Measurements from ENCODE around the gene SULT2A1. TPM values are rescaled to one million over a fixed set of nuclear protein-coding genes. Genes with fewer than 3 reads are reported as not detected.
"Not testable (repeated sequence)": the region's sequence is repeated elsewhere in the genome, so short reads cannot be mapped to it uniquely, and the experiment has no call there.

Gene SULT2A1
- total RNA-seq, 2 experiments from 2014 or later: not detected

DNA sequence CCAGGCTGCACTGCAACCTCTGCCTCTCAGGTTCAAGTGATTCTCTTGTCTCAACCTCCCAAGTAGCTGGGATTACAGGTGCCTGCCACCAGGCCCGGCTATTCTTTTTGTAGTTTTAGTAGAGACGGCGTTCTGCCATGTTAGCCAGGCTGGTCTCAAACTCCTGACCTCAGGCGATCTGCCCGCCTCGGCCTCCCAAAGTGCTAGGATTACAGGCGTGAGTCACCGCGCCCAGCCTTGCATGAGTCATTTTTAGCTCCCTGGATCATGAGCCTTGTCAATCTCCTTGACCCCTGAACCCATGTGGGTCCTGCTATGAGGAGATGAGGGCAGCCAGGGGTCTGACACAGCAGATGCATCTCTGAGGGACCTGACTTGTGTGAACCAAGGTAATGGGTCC lies 27.9 kb downstream of the SULT2A1 start:
- H3K36me3 Mint-ChIP-seq; DNase-seq; H3K27ac Mint-ChIP-seq; H3K9me3 Mint-ChIP-seq; H3K4me3 Mint-ChIP-seq; POLR2A ChIA-PET; H3K4me1 Mint-ChIP-seq (ENCODE audit: low read depth); intact Hi-C loops (cut with micrococcal nuclease): not testable (repeated sequence)
- H3K27me3 Mint-ChIP-seq: peaks cover 14% of the 10 kb centered on the region
- CTCF ChIA-PET: interaction anchor here (0.9 kb wide), 1 partner anchor 11 kb away, joined by 3 read pairs; no protein-coding TSS in a partner anchor

DNA sequence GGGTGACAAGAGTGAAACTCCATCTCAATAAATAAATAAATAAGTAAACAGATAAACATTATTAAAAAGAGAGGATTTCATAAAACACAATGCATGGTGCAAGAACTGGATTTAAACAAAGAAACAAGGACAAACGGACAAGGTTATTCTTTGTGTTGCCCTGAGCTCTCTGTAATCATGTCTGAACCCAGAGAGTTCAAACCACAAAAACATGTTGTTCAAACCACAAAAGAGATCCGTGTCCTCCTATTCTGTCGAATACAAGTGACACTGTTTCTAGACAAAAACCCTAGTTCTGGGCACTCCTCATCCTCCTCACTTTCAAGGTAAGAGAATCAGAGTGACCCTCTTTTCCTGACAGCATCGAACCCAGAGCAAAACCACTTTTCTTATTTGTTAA lies 31.7 kb downstream of the SULT2A1 start:
- CTCF ChIA-PET: interaction anchor here (0.8 to 1.4 kb wide), 2 partner anchors 9 kb away, joined by 3 read pairs; no protein-coding TSS in a partner anchor
- Mint-ChIP-seq H3K4me3 (no peak overlapping the region), H3K27ac (no peak overlapping the region), H3K27me3 (peaks cover 22% of the 10 kb centered on the region), H3K36me3 (no peaks in the 10 kb centered on the region), H3K4me1 (ENCODE audit: low read depth) (peaks cover 8% of the 10 kb centered on the region), H3K9me3 (no peaks in the 10 kb centered on the region)
- DNase-seq: no peak
- POLR2A ChIA-PET: no interaction called here
- intact Hi-C loops (cut with micrococcal nuclease): no loop called here

DNA sequence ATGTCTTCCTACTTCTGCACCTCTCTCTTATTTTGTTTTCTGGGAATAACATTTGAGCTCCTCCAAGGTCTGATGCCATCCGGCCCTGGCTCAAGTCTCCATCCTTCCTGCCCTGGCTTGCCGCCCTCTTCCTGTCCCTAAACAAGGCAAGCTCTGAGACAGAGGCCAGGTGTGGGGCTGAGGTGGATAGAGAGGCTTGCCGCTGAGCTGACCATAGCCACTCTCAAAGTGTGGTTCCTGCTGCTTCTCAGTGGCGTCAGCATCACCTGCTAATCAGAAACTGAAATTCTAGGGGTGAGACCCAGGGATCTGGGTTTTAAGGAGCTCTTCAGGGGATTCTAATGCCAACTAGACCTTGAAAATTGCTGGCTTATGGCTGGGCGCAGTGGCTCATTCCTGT lies 33.1 kb downstream of the SULT2A1 start:
- DNase-seq: no peak
- ChIA-PET POLR2A (no interaction called here), CTCF (interaction anchor here (1.4 to 1.5 kb wide), 3 partner anchors 10 to 16 kb away, joined by 3 to 5 read pairs (median 4); no protein-coding TSS in a partner anchor)
- no peak overlapping the region for H3K4me3 Mint-ChIP-seq
- H3K27ac Mint-ChIP-seq: no peak overlapping the region
- no peaks in the 10 kb centered on the region for H3K36me3 Mint-ChIP-seq
- H3K9me3 Mint-ChIP-seq: no peaks in the 10 kb centered on the region
- peaks cover 10% of the 10 kb centered on the region for H3K4me1 Mint-ChIP-seq (ENCODE audit: low read depth)
- H3K27me3 Mint-ChIP-seq: peaks cover 31% of the 10 kb centered on the region
- intact Hi-C loops (cut with micrococcal nuclease): no loop called here

DNA sequence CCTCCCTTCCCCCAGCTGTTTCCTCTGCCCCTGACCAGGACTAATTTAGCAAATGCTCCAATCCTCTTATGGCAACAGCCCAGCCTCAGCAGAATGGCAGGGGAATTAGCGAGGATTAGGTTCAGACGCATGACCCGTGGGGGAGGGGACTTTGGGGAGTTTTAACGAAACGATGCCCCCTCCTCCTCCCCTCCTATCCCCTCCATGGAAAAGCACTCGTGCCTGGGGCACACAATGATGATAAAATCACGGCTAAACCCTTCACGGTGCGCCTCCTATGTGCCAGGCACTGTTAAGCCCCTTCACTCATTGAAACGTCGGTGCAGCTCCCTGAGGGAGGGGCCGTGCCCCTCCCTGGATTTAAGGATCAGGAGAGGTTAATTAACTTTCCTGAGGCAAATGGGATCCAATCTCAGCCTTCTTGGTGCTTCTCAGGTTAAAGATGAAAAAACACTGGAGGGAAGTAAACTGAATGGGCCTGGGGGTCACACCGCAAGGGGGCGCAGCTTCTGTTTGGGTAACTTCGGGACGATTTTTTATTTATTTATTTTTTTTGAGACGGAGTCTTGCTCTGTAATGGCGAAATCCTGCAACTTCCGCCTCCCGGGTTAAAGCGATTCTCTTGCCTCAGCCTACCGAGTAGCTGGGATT lies 37.2 kb downstream of the SULT2A1 start:
- ChIA-PET POLR2A (no interaction called here), CTCF (interaction anchor here (0.8 to 1.7 kb wide), 6 partner anchors 9 to 34 kb away, joined by 3 to 8 read pairs (median 4); no protein-coding TSS in a partner anchor)
- peak overlapping the region; percentile 31 for H3K4me3 Mint-ChIP-seq
- peak; percentile 59 for DNase-seq
- H3K27me3 Mint-ChIP-seq: peaks cover 32% of the 10 kb centered on the region
- no peak overlapping the region for H3K27ac Mint-ChIP-seq
- H3K4me1 Mint-ChIP-seq (ENCODE audit: low read depth): peaks cover 7% of the 10 kb centered on the region
- H3K36me3 Mint-ChIP-seq: no peaks in the 10 kb centered on the region
- intact Hi-C loops (cut with micrococcal nuclease): no loop called here
- no peaks in the 10 kb centered on the region for H3K9me3 Mint-ChIP-seq

DNA sequence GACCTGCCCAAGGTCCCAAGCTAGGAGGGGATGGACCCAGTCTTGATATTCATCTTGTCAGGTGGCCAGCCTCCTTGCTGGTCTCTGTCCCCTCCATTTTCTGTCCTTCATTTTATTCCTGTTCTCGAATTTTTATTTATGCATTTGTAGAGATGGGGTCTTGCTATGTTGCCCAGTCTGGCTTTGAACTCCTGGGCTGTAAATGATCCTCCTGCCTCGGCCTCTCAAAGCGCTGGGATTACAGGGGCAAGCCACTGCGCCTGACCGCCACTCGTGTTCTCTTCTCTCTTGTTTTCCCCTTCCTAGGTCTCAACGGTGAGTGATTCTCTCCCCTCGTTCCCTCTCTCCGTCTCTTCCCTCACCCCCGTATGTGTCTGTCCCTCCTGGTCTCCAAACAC lies 37.7 kb downstream of the SULT2A1 start:
- no peak for DNase-seq
- POLR2A ChIA-PET: no interaction called here
- Mint-ChIP-seq H3K36me3 (no peaks in the 10 kb centered on the region), H3K27me3 (peaks cover 33% of the 10 kb centered on the region), H3K27ac (no peak overlapping the region), H3K4me3 (no peak overlapping the region), H3K4me1 (ENCODE audit: low read depth) (peaks cover 6% of the 10 kb centered on the region), H3K9me3 (no peaks in the 10 kb centered on the region)
- intact Hi-C loops (cut with micrococcal nuclease): no loop called here
- CTCF ChIA-PET: interaction anchor here (1.0 to 1.7 kb wide), 6 partner anchors 15 to 34 kb away, joined by 3 to 8 read pairs (median 3); no protein-coding TSS in a partner anchor

DNA sequence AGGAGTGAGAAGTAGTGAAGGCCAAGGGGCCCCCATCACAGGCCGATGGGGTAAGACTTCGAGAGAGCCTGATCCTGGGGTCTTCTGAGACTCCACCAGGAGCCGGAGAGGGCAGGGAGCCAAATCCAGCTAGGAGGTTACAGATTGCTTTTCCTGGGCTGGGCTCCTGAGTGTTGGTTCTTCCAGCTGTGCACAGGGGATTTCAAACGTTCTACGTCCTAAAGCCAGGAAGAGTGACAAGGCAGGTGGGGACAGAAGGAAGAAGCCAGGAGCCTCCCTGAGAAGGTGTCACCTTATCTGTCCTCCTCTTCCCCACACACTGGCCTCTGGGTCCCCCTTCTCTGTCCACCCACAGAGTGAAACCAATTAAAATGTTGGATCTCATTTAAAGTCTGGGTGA lies 43.2 kb downstream of the SULT2A1 start:
- Mint-ChIP-seq H3K36me3 (no peaks in the 10 kb centered on the region), H3K27me3 (peaks cover 16% of the 10 kb centered on the region), H3K4me1 (ENCODE audit: low read depth) (no peaks in the 10 kb centered on the region), H3K27ac (no peak overlapping the region), H3K4me3 (no peak overlapping the region), H3K9me3 (no peaks in the 10 kb centered on the region)
- POLR2A ChIA-PET: no interaction called here
- no peak for DNase-seq
- intact Hi-C loops (cut with micrococcal nuclease): no loop called here
- CTCF ChIA-PET: no interaction called here

DNA sequence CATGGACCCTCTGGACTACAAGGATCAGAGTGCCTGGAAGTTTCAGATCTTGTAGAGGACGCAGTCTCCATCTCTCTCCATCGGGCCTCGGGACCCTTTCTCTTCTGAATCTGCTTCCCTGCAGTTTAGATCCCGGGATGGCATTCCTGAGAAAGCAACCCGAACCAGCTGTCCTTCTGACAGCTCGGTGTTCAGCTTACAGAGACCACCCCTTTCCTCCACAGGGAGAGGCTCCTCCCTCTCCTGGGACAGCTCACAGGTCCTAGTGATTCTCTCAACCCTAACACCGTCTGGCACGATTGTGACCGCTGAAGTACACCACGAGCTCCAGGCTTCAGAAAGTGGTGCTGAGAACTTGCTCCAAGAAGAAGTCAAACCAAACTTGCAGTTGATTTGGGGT lies 46.2 kb downstream of the SULT2A1 start:
- Mint-ChIP-seq H3K27ac (no peak overlapping the region), H3K27me3 (peaks cover 9% of the 10 kb centered on the region), H3K4me1 (ENCODE audit: low read depth) (no peaks in the 10 kb centered on the region), H3K36me3 (no peaks in the 10 kb centered on the region), H3K4me3 (no peak overlapping the region), H3K9me3 (no peaks in the 10 kb centered on the region)
- DNase-seq: no peak
- CTCF ChIA-PET: interaction anchor here (0.9 to 1.6 kb wide), 2 partner anchors 10 to 25 kb away, joined by 4 read pairs; no protein-coding TSS in a partner anchor
- intact Hi-C loops (cut with micrococcal nuclease): no loop called here
- POLR2A ChIA-PET: no interaction called here

DNA sequence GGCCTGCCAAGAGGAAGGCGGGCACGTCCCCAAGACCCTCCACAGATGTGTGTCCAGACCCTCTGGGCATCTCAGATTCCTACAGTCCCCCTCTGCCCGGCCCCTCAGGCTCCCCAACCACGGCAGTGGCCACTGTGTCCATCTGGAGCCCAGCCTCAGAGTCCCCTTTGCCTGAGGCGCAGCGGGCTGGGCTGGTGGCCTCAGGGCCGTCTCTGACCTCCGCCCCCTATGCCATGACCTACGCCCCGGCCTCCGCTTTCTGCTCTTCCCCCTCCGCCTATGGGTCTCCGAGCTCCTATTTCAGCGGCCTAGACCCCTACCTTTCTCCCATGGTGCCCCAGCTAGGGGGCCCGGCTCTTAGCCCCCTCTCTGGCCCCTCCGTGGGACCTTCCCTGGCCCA lies 46.7 kb downstream of the SULT2A1 start:
- no peak overlapping the region for H3K27ac Mint-ChIP-seq
- no peaks in the 10 kb centered on the region for H3K4me1 Mint-ChIP-seq (ENCODE audit: low read depth)
- CTCF ChIA-PET: interaction anchor here (0.9 to 1.6 kb wide), 2 partner anchors 10 to 25 kb away, joined by 4 read pairs; no protein-coding TSS in a partner anchor
- DNase-seq: no peak
- H3K27me3 Mint-ChIP-seq: peaks cover 9% of the 10 kb centered on the region
- intact Hi-C loops (cut with micrococcal nuclease): no loop called here
- no peaks in the 10 kb centered on the region for H3K36me3 Mint-ChIP-seq
- H3K4me3 Mint-ChIP-seq: no peak overlapping the region
- H3K9me3 Mint-ChIP-seq: no peaks in the 10 kb centered on the region
- POLR2A ChIA-PET: no interaction called here

DNA sequence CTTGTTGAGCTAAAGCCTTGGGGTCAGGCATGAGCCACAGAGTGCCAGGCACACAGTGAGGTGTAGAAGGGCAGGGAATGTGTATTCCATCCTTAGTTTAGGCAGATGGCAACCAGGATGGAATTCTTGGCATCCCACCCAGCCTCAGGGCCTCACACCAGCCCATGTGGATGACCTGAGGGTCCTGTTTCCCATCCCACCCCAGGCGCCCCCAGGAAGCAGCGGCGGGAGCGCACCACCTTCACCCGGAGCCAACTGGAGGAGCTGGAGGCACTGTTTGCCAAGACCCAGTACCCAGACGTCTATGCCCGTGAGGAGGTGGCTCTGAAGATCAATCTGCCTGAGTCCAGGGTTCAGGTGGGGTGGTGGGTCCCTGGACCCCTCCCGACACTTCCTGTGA lies 50.1 kb downstream of the SULT2A1 start:
- H3K4me3 Mint-ChIP-seq: no peak overlapping the region

DNA sequence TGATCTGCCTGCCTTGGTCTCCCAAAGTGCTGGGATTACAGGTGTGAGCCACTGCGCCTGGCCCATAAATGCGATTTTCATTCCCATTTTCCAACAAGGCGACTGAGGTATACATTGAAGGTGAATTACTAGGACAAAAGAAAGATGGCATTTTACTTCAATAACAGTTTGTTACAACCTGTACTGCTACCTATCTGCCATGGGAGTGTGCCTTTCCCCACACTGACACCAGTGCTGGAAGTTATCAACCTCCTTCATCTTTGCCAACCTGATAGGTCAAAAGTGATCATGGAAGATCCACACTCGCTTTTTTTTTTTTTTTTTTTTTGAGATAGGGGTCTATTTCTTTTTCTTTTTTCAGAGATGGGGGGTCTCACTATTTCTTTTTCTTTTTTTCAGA lies 53.4 kb downstream of the SULT2A1 start:
- Mint-ChIP-seq H3K4me3 (no peak overlapping the region), H3K27ac (no peak overlapping the region), H3K9me3 (no peaks in the 10 kb centered on the region), H3K4me1 (ENCODE audit: low read depth) (no peaks in the 10 kb centered on the region), H3K27me3 (no peaks in the 10 kb centered on the region), H3K36me3 (no peaks in the 10 kb centered on the region)
- intact Hi-C loops (cut with micrococcal nuclease): no loop called here
- DNase-seq: no peak
- CTCF ChIA-PET: no interaction called here
- POLR2A ChIA-PET: no interaction called here

More for the DNA sequence above, 50.1 kb downstream of the SULT2A1 start:
- DNase-seq: no peak
- H3K36me3 Mint-ChIP-seq: no peaks in the 10 kb centered on the region
- no peaks in the 10 kb centered on the region for H3K9me3 Mint-ChIP-seq
- no peak overlapping the region for H3K27ac Mint-ChIP-seq
- intact Hi-C loops (cut with micrococcal nuclease): no loop called here
- no peaks in the 10 kb centered on the region for H3K27me3 Mint-ChIP-seq
- ChIA-PET CTCF (no interaction called here), POLR2A (no interaction called here)
- H3K4me1 Mint-ChIP-seq (ENCODE audit: low read depth): no peaks in the 10 kb centered on the region

DNA sequence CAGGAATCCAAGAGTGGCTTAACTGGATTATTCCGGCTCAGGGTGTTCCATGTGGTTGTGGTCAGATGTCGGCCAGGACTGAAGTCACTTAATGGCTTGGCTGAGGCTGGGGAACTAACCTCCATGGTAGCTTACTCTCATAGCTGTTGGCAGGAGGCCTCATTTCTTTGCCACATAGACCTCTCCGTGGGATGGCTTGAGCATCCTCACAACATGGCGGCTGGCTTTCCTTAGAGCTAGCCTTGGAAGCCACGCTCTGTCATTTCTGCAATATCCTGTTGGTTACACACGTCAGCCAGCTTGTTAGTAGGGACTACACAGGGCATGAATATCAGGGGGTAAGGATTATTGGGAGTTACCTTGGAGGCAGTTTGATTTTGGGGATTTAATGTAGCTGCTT lies 59.3 kb downstream of the SULT2A1 start:
- DNase-seq: no peak
- peaks cover 2% of the 10 kb centered on the region for H3K27me3 Mint-ChIP-seq
- no peak overlapping the region for H3K27ac Mint-ChIP-seq
- no peaks in the 10 kb centered on the region for H3K4me1 Mint-ChIP-seq (ENCODE audit: low read depth)
- intact Hi-C loops (cut with micrococcal nuclease): no loop called here
- no peak overlapping the region for H3K4me3 Mint-ChIP-seq
- CTCF ChIA-PET: interaction anchor here (1.1 kb wide), 2 partner anchors 22 to 42 kb away, joined by 3 to 6 read pairs; no protein-coding TSS in a partner anchor
- H3K36me3 Mint-ChIP-seq: no peaks in the 10 kb centered on the region
- POLR2A ChIA-PET: no interaction called here
- H3K9me3 Mint-ChIP-seq: peaks cover 9% of the 10 kb centered on the region

DNA sequence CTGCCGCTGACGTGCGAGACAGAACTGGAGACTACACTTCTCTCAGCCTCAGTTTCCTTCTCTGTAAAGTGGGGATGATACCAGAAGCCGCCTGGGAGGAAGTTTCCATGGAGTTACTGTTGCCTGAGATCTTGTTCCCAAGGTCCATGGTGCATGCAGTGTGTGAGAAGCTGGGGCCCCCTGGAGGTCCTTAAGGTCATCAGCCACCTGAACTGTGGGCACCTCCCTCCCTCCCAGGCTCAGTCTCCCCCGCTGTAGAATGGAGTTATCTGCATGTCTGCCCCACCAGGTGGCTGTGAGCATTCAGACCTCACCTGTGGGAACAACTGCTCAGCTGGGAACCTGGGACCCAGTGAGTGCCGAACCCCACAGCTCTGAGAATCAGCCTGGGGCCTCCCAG lies 61.7 kb downstream of the SULT2A1 start:
- Mint-ChIP-seq H3K4me1 (ENCODE audit: low read depth) (peaks cover 2% of the 10 kb centered on the region), H3K27me3 (peaks cover 14% of the 10 kb centered on the region), H3K9me3 (peaks cover 9% of the 10 kb centered on the region), H3K4me3 (no peak overlapping the region), H3K36me3 (no peaks in the 10 kb centered on the region), H3K27ac (no peak overlapping the region)
- CTCF ChIA-PET: interaction anchor here (1.7 kb wide), 1 partner anchor 10 kb away, joined by 3 read pairs; no protein-coding TSS in a partner anchor
- DNase-seq: no peak
- POLR2A ChIA-PET: no interaction called here
- intact Hi-C loops (cut with micrococcal nuclease): no loop called here

DNA sequence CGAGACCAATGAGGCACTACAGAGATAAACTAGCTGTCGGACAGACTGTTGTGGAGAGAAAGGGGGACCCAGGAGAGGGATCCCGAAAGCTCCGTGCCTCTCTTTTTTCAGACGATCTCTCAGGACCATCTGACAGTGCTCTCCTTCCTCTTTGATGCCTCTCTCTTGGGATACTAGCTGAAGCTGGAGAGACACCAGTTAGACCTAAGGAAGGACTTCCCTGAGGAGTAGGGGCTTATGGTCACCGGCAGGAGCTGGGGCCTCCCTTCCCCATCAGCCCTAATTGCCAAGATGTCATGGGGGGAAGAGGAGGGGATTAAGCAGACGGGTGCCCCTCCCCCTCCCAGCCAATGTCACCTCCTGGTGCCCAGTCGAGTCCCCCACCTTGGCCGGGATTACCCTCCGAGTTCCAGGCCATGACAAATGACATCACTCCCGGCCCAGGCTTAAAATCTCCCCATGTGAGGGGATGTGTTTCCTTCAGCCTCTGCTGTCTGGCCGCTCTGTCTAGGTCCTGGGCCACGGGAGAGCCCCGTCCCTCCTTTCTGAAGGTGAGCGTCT lies 64.6 kb downstream of the SULT2A1 start, which contains the start of gene CRX:
Gene CRX (plus strand): TSS at position 478 of the 561 bp plus-strand sequence. CDS start 12,507 bp downstream, outside the sequence.
- CTCF ChIA-PET: no interaction called here
- intact Hi-C loops (cut with micrococcal nuclease): no loop called here
- Mint-ChIP-seq H3K36me3 (no peaks in the 10 kb centered on the region), H3K27ac (no peak within 1 kb of the TSS), H3K4me1 (ENCODE audit: low read depth) (peaks cover 2% of the 10 kb centered on the region), H3K4me3 (no peak within 1 kb of the TSS), H3K27me3 (peaks cover 21% of the 10 kb centered on the region), H3K9me3 (peaks cover 2% of the 10 kb centered on the region)
- no peak for DNase-seq
- POLR2A ChIA-PET: no interaction called here

Measured in activated CD4-positive, alpha-beta memory T cell treated with anti-CD3 and anti-CD28 coated beads for 36 hours (primary cell).